Loucy (cell line): ENCODE data around the gene CDYL2.

Experiments
- H2AFZ ChIP-seq: fragments of 200-600 bp; sonication (generic); 2 replicates; pipeline ENCODE4 v1.6.0; 2016; ENCODE audit warnings: antibody characterized with exemption, mild to moderate bottlenecking, low read length, moderate library complexity
- H3F3A ChIP-seq: fragments of 200-600 bp; 2 replicates; pipeline ENCODE4 v1.6.0; 2016; ENCODE audit warnings: antibody characterized with exemption, low read depth, mild to moderate bottlenecking
- H3K27me3 ChIP-seq: fragments of 200-600 bp; sonication (generic); 2 replicates; pipeline ENCODE4 v1.6.1; 2014; ENCODE audit warnings: low read length, mild to moderate bottlenecking; ENCODE audit not compliant: insufficient read depth, poor library complexity, severe bottlenecking
- H3K36me3 ChIP-seq: fragments of 200-600 bp; sonication (generic); 2 replicates; pipeline ENCODE4 v1.6.1; 2016; ENCODE audit warnings: low read length; ENCODE audit not compliant: insufficient read depth
- H3K4me1 ChIP-seq: fragments of 200-600 bp; sonication (generic); 2 replicates; pipeline ENCODE4 v1.5.1; 2014; ENCODE audit warnings: low read length, mild to moderate bottlenecking; ENCODE audit not compliant: insufficient read depth, poor library complexity, severe bottlenecking
- H3K4me2 ChIP-seq: fragments of 200-600 bp; sonication (generic); 2 replicates; pipeline ENCODE4 v1.6.0; 2014; ENCODE audit warnings: antibody characterized with exemption, low read length, low read depth, mild to moderate bottlenecking; ENCODE audit not compliant: poor library complexity, severe bottlenecking
- H3K4me3 ChIP-seq: fragments of 200-600 bp; sonication (generic); 2 replicates; pipeline ENCODE4 v1.5.1; 2014; ENCODE audit warnings: low read length, mild to moderate bottlenecking, mixed read lengths; ENCODE audit not compliant: poor library complexity, severe bottlenecking
- H3K79me2 ChIP-seq: fragments of 200-600 bp; sonication (generic); 2 replicates; pipeline ENCODE4 v1.6.1; 2014; ENCODE audit warnings: low read length; ENCODE audit not compliant: insufficient read depth
- H3K9ac ChIP-seq: fragments of 200-600 bp; sonication (generic); 2 replicates; pipeline ENCODE4 v1.6.0; 2014; ENCODE audit warnings: mild to moderate bottlenecking, low read depth, low read length, moderate library complexity; ENCODE audit not compliant: poor library complexity, severe bottlenecking
- H3K9me2 ChIP-seq: fragments of 200-600 bp; sonication (generic); replicated peaks from 2 replicates; pipeline ENCODE4 v1.6.1; 2016; ENCODE audit warnings: low read depth, low read length, mixed read lengths
- H3K9me3 ChIP-seq: fragments of 200-600 bp; sonication (generic); 2 replicates; pipeline ENCODE4 v1.6.1; 2014; ENCODE audit warnings: mild to moderate bottlenecking, antibody characterized with exemption, low read length, low read depth; ENCODE audit not compliant: insufficient read depth
- H4K20me1 ChIP-seq: fragments of 200-600 bp; sonication (generic); 2 replicates; pipeline ENCODE4 v1.6.0; 2014; ENCODE audit warnings: antibody characterized with exemption, low read length, mild to moderate bottlenecking; ENCODE audit not compliant: insufficient read depth, poor library complexity, severe bottlenecking
- EZH2phosphoT487 ChIP-seq: fragments of 200-600 bp; IDR thresholded peaks from 2 replicates; pipeline ENCODE4 v1.6.1; 2018; ENCODE audit warnings: antibody characterized with exemption, mild to moderate bottlenecking, moderate library complexity, borderline replicate concordance
- TF ChIP-seq, protein P1 (sequence below): fragments of 200-600 bp; sonication (generic); conservative IDR thresholded peaks from 2 replicates; pipeline ENCODE4 v1.5.1; 2014; ENCODE audit warnings: mild to moderate bottlenecking, antibody characterized with exemption, low read length

Gene CDYL2

GRCh38 chr16:80570106-80570478 lies 234.3 kb downstream of the CDYL2 start:
- TF ChIP-seq, protein P1, sequence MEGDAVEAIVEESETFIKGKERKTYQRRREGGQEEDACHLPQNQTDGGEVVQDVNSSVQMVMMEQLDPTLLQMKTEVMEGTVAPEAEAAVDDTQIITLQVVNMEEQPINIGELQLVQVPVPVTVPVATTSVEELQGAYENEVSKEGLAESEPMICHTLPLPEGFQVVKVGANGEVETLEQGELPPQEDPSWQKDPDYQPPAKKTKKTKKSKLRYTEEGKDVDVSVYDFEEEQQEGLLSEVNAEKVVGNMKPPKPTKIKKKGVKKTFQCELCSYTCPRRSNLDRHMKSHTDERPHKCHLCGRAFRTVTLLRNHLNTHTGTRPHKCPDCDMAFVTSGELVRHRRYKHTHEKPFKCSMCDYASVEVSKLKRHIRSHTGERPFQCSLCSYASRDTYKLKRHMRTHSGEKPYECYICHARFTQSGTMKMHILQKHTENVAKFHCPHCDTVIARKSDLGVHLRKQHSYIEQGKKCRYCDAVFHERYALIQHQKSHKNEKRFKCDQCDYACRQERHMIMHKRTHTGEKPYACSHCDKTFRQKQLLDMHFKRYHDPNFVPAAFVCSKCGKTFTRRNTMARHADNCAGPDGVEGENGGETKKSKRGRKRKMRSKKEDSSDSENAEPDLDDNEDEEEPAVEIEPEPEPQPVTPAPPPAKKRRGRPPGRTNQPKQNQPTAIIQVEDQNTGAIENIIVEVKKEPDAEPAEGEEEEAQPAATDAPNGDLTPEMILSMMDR, result no peak
- TF ChIP-seq EZH2phosphoT487, result no peak
- Histone ChIP-seq H3K9me2 (no peaks in the 10 kb centered on the region), H4K20me1 (no peaks in the 10 kb centered on the region), H3K27me3 (no peaks in the 10 kb centered on the region), H3K9ac (no peak overlapping the region), H3K4me1 (peaks cover 30% of the 10 kb centered on the region), H3K4me3 (peak overlapping the region; percentile 45), H2AFZ (no peak overlapping the region), H3F3A (peaks cover 12% of the 10 kb centered on the region; the same call in 1 of the 2 replicates), H3K79me2 (no peaks in the 10 kb centered on the region), H3K36me3 (no peaks in the 10 kb centered on the region), H3K9me3 (no peaks in the 10 kb centered on the region), H3K4me2 (peak overlapping the region; percentile 69)

DNA sequence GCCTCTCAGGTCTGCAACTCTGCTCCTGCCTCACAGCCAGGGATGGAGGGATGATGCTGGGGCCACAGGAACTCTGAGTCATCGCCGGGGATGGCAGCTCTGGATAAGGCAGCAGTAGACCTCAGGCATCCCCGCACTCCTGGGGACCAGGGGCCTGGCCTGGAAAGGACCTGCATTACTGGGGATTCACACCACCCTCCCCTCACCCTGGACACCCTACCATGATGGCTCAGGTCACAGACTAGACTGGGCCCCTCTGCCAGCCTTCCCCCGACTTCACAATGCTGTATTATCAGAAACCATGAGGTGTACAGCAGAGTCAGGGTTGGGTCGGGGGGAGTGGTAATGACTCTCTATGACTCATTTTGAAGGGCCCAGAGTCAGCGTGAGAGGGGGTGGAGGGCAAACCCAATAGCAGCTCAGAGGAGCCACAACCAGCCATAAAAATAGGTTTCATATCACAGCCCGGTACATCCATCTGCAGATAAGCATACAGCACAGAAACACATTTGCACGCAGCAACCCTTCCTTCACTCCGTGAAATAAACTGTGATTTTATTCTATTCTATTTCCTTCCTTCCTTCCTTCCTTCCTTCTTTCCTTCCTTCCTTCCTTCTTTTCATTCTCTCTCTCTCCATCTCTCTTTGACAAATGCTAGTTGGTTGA lies 234.8 kb downstream of the CDYL2 start:
- no peaks in the 10 kb centered on the region for H3K27me3 ChIP-seq
- TF ChIP-seq EZH2phosphoT487, result no peak
- H3K4me1 ChIP-seq, result peaks cover 35% of the 10 kb centered on the region
- no peaks in the 10 kb centered on the region for H3K9me2 ChIP-seq
- no peaks in the 10 kb centered on the region for H3K36me3 ChIP-seq
- no peak overlapping the region for H2AFZ ChIP-seq
- no peaks in the 10 kb centered on the region for H3K79me2 ChIP-seq
- H3K4me3 ChIP-seq, result peak overlapping the region; percentile 45
- H3K9ac ChIP-seq, result peak overlapping the region; percentile 39
- H3K9me3 ChIP-seq, result no peaks in the 10 kb centered on the region
- H3F3A ChIP-seq, result peaks cover 17% of the 10 kb centered on the region
- H3K4me2 ChIP-seq, result peak overlapping the region; percentile 69
- H4K20me1 ChIP-seq, result no peaks in the 10 kb centered on the region

DNA sequence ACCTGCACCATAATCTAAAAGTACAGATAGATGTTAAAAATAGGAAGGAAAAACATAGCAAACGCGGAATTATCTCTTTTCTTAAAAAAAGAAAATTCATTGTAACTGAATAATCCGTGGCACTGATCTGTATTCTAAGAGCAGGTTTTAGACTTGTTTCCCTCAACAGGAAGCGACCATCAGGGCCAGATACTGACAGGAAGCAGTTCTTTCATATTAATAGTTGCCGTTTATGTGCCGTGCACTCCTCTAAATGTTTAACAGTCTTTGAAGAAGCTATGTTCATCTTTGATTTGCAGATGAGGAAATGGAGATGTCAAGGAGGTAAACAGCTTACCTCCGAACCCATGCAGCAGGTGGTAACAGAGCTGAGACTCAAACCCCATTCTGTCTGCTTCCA lies 240.0 kb downstream of the CDYL2 start:
- no peaks in the 10 kb centered on the region for H3K79me2 ChIP-seq
- H3K27me3 ChIP-seq, result no peaks in the 10 kb centered on the region
- no peaks in the 10 kb centered on the region for H3K9me2 ChIP-seq
- TF ChIP-seq, protein P1, result no peak
- no peak for TF ChIP-seq EZH2phosphoT487
- H3K4me3 ChIP-seq, result peak overlapping the region; percentile 69
- H3F3A ChIP-seq, result peaks cover 18% of the 10 kb centered on the region
- no peaks in the 10 kb centered on the region for H3K36me3 ChIP-seq
- peaks cover 55% of the 10 kb centered on the region for H3K4me1 ChIP-seq
- H3K4me2 ChIP-seq, result peak overlapping the region; percentile 91
- no peaks in the 10 kb centered on the region for H4K20me1 ChIP-seq
- H3K9me3 ChIP-seq, result no peaks in the 10 kb centered on the region
- H3K9ac ChIP-seq, result peak overlapping the region; percentile 79
- H2AFZ ChIP-seq, result peak overlapping the region; percentile 52; the same call in 1 of the 2 replicates

DNA sequence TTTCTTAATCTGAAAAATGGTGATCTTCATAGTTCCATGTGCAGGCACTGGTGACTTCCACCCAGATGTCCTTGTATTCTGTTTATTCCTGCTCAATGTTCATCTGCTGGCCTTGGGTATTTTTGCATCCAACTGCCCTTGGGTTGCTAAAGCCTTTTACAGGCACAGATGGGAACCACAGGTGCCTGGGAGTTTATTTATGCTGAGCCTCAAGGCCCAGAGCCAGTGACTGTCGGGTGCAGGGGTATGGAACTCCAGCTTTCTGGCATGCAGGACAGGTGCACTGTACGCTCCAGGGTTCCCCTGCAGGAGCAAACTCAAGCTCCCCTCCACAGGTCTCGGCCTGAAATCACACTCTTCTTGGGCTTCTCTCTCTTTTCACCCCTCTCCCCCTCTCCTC lies 241.3 kb downstream of the CDYL2 start:
- Histone ChIP-seq H2AFZ (no peak overlapping the region), H3F3A (peaks cover 12% of the 10 kb centered on the region), H3K4me2 (peak overlapping the region; percentile 91), H3K9ac (peak overlapping the region; percentile 79), H3K9me3 (no peaks in the 10 kb centered on the region), H3K9me2 (no peaks in the 10 kb centered on the region), H3K79me2 (no peaks in the 10 kb centered on the region), H3K27me3 (no peaks in the 10 kb centered on the region), H4K20me1 (no peaks in the 10 kb centered on the region), H3K4me3 (no peak overlapping the region), H3K4me1 (peaks cover 47% of the 10 kb centered on the region), H3K36me3 (no peaks in the 10 kb centered on the region)
- no peak for TF ChIP-seq EZH2phosphoT487
- TF ChIP-seq, protein P1, result no peak
